Fibroblast of lung (primary cell): ENCODE results near the gene VAMP2. TPM values are rescaled to one million over a fixed set of nuclear protein-coding genes. Genes with fewer than 3 reads are reported as not detected.

ENCODE experiments used
- DNase-seq, 2 donors: peaks; one replicate each; pipeline versions ENCODE4 v3.0.0 to v3.0.0-alpha.2; 2010; ENCODE audit warnings: low read depth in 2 of 2
- H2AFZ ChIP-seq: 2 replicates; pipeline ENCODE4 v1.5.1; 2012; ENCODE audit warnings: low read length, control low read depth, inconsistent platforms
- H3K27ac ChIP-seq: 2 replicates; pipeline ENCODE4 v1.5.1; 2011; ENCODE audit warnings: low read length, control low read depth; ENCODE audit not compliant: insufficient read depth
- H3K27me3 ChIP-seq: 2 replicates; pipeline ENCODE4 v1.5.1; 2011; ENCODE audit warnings: mild to moderate bottlenecking, low read length; ENCODE audit not compliant: control insufficient read depth, insufficient read depth
- H3K36me3 ChIP-seq: 2 replicates; pipeline ENCODE4 v1.5.1; 2011; ENCODE audit warnings: low read length; ENCODE audit not compliant: control insufficient read depth, insufficient read depth
- H3K4me1 ChIP-seq: 2 replicates; pipeline ENCODE4 v1.5.1; 2011; ENCODE audit warnings: low read length; ENCODE audit not compliant: control insufficient read depth, insufficient read depth; ENCODE audit errors: extremely low read depth
- H3K4me2 ChIP-seq: 2 replicates; pipeline ENCODE4 v1.5.1; 2011; ENCODE audit warnings: low read length, control low read depth; ENCODE audit not compliant: insufficient read depth; ENCODE audit errors: extremely low read depth
- H3K4me3 ChIP-seq, 4 experiments: fragments of 200-600 bp in 1 of 4; sonication (generic) in 1 of 4; replicated peaks in 1 of 4; 2 replicates each; pipeline ENCODE4 v1.5.1; 2011 to 2016; ENCODE audit warnings: low read length in 4 of 4, low read depth in 3 of 4, mild to moderate bottlenecking in 3 of 4, control low read depth in 2 of 4, inconsistent platforms in 1 of 4, mixed read lengths in 1 of 4; ENCODE audit not compliant: insufficient read depth in 1 of 4; ENCODE audit errors: control extremely low read depth in 1 of 4
- H3K79me2 ChIP-seq: 2 replicates; pipeline ENCODE4 v1.5.1; 2012; ENCODE audit warnings: mild to moderate bottlenecking, low read length, inconsistent platforms; ENCODE audit not compliant: control insufficient read depth, insufficient read depth
- H3K9ac ChIP-seq: 2 replicates; pipeline ENCODE4 v1.5.1; 2011; ENCODE audit warnings: mild to moderate bottlenecking, low read length, control low read depth; ENCODE audit not compliant: insufficient read depth
- H3K9me3 ChIP-seq: 2 replicates; pipeline ENCODE4 v1.5.1; 2012; ENCODE audit warnings: low read depth, low read length; ENCODE audit not compliant: control insufficient read depth, insufficient read depth
- H4K20me1 ChIP-seq: 2 replicates; pipeline ENCODE4 v1.5.1; 2011; ENCODE audit warnings: low read length; ENCODE audit not compliant: control insufficient read depth, insufficient read depth; ENCODE audit errors: extremely low read depth
- CTCF ChIP-seq, 2 donors: IDR thresholded peaks in 1 of 2; conservative IDR thresholded peaks in 1 of 2; 1 replicate in 1 of 2; 2 replicates in 1 of 2; pipeline ENCODE4 v1.5.1; 2011 to 2012; ENCODE audit warnings: low read length in 2 of 2, control low read depth in 1 of 2, inconsistent platforms in 1 of 2, low read depth in 1 of 2, mild to moderate bottlenecking in 1 of 2
- EZH2 ChIP-seq: IDR thresholded peaks from 2 replicates; pipeline ENCODE4 v1.5.1; 2012; ENCODE audit warnings: low read length, control low read depth, mild to moderate bottlenecking; ENCODE audit errors: missing control alignments
- polyA plus RNA-seq, 2 donors: library from polyadenylated mRNA; depleted of rRNA in 1 of 2; stranded (reverse) in 1 of 2; unstranded in 1 of 2; fragments of >200 nt; gene quantifications; 2 replicates each; pipeline ENCODE4 v1.2.1, GENCODE V29; 2011 to 2012; ENCODE audit warnings: missing spikeins in 1 of 2
- total RNA-seq: library from RNA; depleted of rRNA; stranded (reverse); fragments of >200 nt; gene quantifications from 2 replicates; pipeline ENCODE4 v1.2.1, GENCODE V29; 2014

VAMP2 gene
- total and polyA plus RNA-seq, 2 donors (not counting 1 experiment from before 2014, with no cell fraction given) = 8.1 to 12.2 TPM

- H3K9me3 ChIP-seq = no peaks in the 10 kb centered on the region
- H3K27ac ChIP-seq = no peak overlapping the region
- H3K36me3 ChIP-seq = no peaks in the 10 kb centered on the region
- H3K79me2 ChIP-seq = no peaks in the 10 kb centered on the region
- peak overlapping the region; percentile 99 for H3K4me2 ChIP-seq
- no peak overlapping the region for H3K9ac ChIP-seq
- peaks cover 28% of the 10 kb centered on the region for H3K27me3 ChIP-seq
- DNase-seq = peak; percentile 68 to 86
- H3K4me1 ChIP-seq = peaks cover 5% of the 10 kb centered on the region
- no peaks in the 10 kb centered on the region for H4K20me1 ChIP-seq
- peak overlapping the region; percentile 9 to 83 (median 66) for H3K4me3 ChIP-seq
- peak overlapping the region; percentile 47 for H2AFZ ChIP-seq
- TF ChIP-seq CTCF (conservative IDR thresholded peaks at IDR 0.05 in 1 of 2, IDR thresholded peaks at IDR 0.05 in 1 of 2; ENCODE audit: low read depth in 1 of 2, low read length in 2 of 2) (peak; percentile 72 to 79), EZH2 (no peak)
Measured at GRCh38 chr17:8118769-8119580, 43.8 kb downstream of the VAMP2 start.

- no peak within 1 kb of the TSS for H3K9ac ChIP-seq
- peak within 1 kb of the TSS; percentile 60 for H2AFZ ChIP-seq
- H3K27ac ChIP-seq = no peak within 1 kb of the TSS
- peaks cover 5% of the 10 kb centered on the region for H3K4me1 ChIP-seq
- H3K79me2 ChIP-seq = no peaks in the 10 kb centered on the region
- H3K4me3 ChIP-seq = peak within 1 kb of the TSS; percentile 9 to 83 (median 66)
- no peaks in the 10 kb centered on the region for H4K20me1 ChIP-seq
- peaks cover 30% of the 10 kb centered on the region for H3K27me3 ChIP-seq
- peak within 1 kb of the TSS; percentile 99 for H3K4me2 ChIP-seq
- H3K9me3 ChIP-seq = no peaks in the 10 kb centered on the region
- no peaks in the 10 kb centered on the region for H3K36me3 ChIP-seq
- TF ChIP-seq CTCF (conservative IDR thresholded peaks at IDR 0.05 in 1 of 2, IDR thresholded peaks at IDR 0.05 in 1 of 2; ENCODE audit: low read depth in 1 of 2, low read length in 2 of 2) (no peak), EZH2 (no peak)
- peak; percentile 36 to 75 for DNase-seq
Measured at GRCh38 chr17:8117980-8118768, 44.6 kb downstream of the VAMP2 start, which contains the start of gene ALOXE3. Gene ALOXE3 (minus strand): TSS chr17:8118514. CDS start chr17:8117990, 524 bp downstream.

GRCh38 chr17:8117367-8117979 lies 45.3 kb downstream of the VAMP2 start:
- Histone ChIP-seq H2AFZ (peak overlapping the region; percentile 60), H3K9ac (no peak overlapping the region), H3K27me3 (peaks cover 33% of the 10 kb centered on the region), H4K20me1 (no peaks in the 10 kb centered on the region), H3K36me3 (no peaks in the 10 kb centered on the region), H3K9me3 (no peaks in the 10 kb centered on the region), H3K27ac (no peak overlapping the region), H3K4me3 (peak overlapping the region in 2 of 4 experiments; percentile 70 to 83), H3K4me1 (peaks cover 5% of the 10 kb centered on the region), H3K79me2 (no peaks in the 10 kb centered on the region), H3K4me2 (peak overlapping the region; percentile 99)
- no peak for TF ChIP-seq EZH2
- no peak for TF ChIP-seq CTCF (conservative IDR thresholded peaks at IDR 0.05 in 1 of 2, IDR thresholded peaks at IDR 0.05 in 1 of 2; ENCODE audit: low read depth in 1 of 2, low read length in 2 of 2)
- DNase-seq = no peak
